GM19395 (cell line): ENCODE measurements around the gene CPNE7.

Experiments used
- ATAC-seq: cut with Tn5 transposase; IDR thresholded peaks from one replicate; pipeline ENCODE4 v1.9.1; 2021; ENCODE audit warnings: mild to moderate bottlenecking, moderate library complexity; ENCODE audit not compliant: unreplicated experiment

Gene CPNE7

DNA sequence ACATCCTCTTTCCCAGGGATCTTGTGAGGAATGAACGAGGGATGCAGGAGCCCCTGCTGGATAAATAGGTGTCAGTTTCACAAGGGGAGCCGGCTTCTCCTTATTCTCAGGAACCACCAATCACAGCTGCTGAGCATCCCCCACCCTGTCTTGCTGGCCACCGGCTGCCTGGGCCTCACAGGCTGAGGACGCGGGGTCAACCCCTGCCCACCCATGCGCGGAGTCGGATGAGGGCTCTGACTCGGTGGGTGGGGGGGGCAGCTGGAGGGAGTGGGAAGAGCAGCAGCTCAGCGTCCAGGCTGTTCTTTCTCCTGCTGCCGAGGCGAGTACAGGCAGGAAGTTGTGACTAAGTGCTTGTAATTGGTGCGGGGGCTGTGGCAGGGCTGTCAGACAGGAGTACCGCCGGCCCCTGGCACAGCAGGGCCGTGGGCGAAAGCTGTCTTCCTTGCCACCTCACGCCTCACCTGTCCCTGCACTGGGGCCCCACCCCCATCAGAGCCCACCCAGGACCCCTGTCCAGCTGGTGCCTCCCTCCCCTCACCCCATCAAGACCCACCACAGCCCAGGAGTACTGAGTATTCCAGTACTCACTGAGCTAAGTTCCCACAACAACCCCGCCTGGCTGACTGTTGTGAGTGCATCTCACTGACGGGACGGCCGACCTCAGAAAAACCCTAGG, 26.9 kb downstream of the CPNE7 start:
- ATAC-seq: no peak

DNA sequence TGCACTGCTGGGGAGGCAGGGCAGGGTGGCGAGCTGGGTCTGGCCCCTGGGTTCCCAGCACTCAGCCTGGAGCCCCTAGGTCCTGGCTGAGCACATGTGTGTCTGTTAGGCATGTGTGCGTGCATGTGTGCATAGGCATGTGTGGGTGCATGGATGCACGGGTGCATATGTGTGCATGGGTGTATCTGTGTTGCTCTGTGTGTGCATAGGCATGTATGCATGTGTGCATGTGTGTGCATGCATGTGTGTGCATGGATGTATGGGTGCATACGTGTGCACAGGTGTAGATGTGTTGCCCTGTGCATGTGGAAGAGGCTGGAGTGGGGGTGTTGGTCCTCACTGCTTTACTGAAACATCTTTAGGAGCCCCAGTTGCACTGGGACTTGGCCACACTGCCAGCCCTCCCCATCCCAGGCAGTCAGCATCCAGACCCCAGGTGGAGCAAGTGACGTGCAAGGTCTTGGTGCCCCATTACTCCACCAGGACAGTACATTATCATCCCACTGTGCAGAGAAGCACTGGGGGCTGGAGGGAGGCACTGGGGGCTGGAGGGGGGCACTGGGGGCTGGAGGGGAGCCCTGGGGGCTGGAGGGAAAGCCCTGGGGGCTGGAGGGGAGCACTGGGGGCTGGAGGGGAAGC, 27.5 kb downstream of the CPNE7 start:
- no peak for ATAC-seq

DNA sequence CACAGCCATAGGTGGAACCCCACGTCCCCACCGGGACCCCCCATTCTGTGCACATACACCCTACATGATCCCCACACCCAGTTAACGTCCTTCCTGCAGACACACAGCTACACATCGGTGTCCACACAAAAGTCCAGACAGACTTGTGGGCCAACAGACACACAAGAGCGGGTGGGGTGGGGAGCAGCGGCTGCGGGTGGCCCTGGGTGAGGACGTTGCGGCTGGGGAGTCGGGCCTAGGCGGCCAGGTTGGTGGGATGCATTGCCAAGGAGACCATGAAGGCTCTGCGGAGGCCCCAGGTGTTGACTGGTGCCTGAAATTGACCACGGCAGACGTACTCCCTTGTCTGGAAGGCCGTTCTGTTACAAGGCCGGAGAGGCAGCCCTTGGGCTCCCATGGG, 29.2 kb downstream of the CPNE7 start:
- ATAC-seq: no peak

DNA sequence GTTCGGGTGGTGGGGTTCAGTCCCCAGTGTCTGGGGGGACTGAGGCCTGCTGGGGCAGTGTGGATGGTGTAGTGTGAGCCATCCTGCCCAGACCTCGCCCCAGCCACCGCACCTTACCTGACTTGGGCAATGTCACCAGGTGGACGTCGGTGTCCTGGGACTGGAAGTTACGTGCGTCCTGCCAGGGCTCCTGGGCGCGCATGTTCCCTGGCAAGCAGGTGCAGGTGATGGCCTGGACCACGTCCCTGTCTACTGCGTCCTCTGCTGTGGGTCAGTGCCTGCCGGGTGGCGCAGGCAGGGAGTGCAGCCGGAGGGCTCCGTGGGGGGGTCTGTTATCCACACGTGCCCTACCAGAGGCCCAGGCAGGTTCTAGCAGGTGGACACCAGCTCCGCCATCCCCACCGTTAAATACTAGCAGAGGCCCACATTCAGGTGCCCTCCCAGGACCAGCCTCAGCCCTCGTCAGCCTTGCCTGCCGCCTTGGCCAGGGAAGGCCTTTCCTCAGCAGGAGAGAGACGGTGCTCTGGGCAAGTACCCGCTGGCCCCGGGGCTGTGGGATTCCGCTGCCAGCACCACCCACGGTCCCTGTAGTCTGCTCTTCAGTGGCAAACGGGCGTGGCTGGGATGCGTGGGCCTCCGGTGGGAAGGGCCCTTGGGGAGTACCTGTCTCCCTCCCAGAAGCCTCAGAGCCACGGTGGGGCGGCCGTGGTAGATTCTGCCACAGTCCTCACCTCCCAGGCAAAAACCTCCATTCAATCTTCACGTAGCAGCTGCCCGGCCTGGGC, 29.8 kb downstream of the CPNE7 start:
- ATAC-seq: no peak

DNA sequence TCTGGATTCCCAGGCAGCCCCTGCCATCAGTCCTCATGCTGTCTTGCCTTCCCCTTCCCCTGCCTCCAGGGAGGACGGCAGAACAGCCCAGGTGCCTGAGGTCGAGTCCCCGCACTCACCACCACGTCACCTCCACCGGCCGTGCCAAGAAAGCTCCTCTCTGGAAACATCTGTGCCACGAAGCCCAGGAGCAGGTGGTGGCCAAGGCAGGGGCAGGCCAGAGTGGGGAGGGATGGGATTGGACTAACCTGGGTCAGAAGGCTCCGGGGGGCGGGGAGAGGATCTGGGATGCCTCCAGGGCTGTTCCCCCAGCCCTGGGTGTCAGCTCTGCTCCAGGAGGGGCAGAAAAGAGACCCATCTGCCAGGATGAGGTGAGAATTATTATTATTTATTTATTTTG, 30.4 kb downstream of the CPNE7 start:
- no peak for ATAC-seq

DNA sequence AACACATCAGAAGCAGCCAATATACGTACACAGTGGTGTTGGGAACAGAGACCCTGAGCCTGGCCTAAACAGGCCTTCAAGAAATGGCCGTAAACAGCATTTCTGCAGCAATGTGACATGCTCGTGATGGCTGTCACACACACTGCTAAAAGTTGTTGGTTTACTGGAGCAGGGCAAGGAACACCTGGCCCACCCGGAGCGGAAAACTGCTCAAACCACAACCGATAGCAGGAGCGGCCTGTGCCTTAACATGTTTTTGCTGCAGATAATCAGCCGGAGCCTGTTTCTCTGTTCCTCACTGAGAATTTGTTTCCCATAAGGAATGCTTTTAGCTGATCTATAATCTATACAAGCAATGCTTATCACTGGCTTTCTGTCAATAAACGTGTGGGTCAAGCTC, 31.9 kb downstream of the CPNE7 start:
- ATAC-seq: no peak

DNA sequence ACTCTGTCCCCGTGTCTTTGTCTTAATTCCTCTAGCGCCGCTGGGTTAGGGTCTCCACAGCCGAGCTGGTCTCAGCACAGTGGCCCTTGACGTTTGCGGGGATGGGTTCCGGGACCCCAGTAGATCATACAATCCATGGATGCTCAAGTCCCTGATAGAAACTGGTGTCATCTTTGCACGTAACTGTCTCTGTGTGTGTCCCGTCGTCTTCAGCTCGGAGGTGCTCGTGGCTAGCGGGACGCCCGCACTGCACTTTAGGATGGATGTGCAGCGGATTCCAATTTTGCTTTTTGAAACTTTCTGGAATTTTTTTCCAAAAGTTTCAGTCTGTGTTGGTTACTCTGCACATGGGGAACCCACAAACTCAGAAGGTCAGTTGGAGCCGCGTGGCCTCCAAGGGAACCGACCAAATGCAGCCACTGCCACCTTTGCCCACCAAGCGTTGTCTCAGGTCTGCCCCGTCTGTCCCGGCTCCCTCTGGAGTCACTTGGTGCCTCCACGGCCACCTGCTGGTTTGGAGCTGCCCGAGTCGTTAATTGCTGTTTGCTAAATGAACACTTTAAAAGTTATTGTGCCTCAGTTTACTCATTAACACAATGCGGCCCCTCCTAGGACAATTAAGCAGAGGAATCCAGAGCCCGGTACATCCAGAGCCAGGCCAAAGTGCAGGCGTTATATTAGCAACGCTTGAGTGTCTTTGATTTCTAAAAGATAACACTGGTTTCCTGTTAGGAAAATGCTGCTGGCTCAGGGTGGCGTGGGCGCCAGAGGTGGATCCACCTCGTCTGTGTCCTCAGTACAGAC, 32.6 kb downstream of the CPNE7 start:
- no peak for ATAC-seq

DNA sequence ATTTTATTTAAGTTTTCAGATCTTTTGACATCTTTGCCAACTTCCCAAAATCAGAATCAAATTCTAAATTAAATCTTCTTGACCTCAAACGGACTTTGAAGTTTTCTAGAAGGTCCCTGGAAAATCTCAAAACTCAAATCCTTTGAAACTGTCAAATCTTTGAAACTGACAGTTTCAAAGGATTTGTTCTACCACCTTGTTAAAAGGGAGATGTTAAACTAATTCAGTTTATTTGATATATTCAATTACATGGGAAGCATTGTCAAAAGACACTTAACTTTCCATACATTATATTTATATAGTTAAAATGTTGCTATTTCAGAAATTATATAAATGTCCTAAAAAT, 34.5 kb downstream of the CPNE7 start:
- no peak for ATAC-seq

DNA sequence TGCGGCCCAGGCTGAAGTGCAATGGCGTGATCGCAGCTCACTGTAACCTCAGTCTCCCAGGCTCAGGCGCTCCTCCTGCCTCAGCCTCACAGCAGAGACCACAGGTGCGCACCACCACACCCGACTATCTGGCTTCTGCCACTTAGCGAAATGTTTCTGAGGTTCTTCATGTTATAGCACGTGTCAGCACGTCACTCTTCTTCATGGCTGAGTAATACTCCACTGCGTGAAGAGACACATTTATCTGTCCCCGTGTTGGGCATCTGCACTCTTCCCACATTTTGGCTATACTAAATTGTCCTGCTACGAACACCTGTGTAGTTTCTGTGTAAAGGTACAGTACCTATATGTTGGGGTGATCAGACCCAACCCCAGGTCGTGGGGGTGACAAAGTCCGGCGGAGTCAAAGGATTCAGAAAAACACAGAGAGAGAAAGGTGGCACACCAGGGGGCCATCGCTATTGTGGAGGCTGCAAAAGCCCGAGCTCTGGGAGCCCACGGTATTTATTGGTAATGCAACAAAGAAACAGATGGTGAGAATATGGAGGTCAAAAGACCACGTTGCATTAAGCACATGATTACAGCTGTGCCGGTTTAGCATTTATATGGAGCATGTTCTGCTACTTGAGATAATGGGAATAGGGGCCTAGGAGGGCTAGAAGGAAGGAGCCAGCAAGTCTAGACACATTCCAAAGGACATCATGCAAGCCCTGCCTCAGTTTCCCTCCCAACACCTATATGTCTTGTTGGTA, 37.0 kb downstream of the CPNE7 start:
- ATAC-seq: no peak

DNA sequence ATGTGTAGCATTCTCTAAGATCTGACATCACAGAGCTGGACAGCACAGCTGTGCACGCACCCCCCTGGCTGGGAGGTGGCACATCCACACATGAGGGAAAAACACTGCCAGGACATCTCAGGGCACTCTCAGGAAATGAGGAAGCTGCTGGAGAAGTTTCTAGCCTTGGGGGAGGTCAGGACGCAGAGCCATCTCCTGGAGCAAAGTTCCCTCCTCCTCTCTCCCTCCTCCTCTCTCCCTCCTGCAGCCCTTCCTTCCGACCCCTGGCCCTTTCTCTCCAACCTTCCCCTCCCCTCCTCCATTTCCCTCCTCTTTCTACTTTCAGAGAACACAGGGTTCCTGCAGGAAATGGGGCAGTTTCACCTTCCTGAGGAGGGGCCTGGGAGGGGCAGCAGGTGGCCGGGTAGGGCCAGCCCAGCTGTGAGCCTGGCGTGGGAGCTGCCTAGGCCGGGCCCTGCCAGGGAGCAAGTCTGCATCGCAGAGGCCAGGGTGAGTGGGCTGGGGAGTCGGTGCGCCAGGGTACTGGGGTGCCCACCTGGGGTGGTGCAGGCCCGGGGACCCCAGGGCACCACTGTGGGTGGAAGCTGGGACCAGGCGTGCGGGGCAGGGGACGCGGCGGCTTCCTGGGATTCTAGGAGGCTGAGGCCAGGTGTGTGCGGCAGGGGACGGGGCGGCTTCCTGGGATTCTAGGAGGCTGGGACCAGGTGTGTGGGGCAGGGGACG, 37.8 kb downstream of the CPNE7 start, which contains the start of gene DPEP1:
TSS of gene DPEP1 (plus strand) at position 412 of the 723 bp plus-strand sequence. CDS start 16,769 bp downstream, outside the sequence.
- ATAC-seq: no peak

DNA sequence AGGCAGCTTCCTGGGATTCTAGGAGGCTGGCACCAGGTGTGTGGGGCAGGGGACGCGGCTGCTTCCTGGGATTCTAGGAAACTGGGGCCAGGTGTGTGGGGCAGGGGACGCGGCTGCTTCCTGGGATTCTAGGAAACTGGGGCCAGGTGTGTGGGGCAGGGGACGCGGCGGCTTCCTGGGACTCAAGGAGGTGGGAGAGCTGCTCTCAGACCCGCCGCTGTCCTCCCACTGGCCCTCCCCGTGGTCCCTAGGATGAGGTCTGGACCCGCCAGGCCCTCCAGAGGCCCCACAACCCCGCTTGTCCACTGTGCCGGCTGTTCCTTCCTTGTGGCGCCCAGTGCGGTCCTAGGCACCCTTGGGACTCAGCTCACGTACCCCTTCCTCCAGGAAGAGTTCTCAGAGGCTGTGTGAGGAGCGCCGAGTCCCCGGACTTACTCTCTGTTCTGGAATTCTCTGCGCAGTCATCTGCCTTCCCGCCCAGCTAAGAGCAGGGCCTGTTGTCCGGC, 38.4 kb downstream of the CPNE7 start:
- ATAC-seq: no peak

DNA sequence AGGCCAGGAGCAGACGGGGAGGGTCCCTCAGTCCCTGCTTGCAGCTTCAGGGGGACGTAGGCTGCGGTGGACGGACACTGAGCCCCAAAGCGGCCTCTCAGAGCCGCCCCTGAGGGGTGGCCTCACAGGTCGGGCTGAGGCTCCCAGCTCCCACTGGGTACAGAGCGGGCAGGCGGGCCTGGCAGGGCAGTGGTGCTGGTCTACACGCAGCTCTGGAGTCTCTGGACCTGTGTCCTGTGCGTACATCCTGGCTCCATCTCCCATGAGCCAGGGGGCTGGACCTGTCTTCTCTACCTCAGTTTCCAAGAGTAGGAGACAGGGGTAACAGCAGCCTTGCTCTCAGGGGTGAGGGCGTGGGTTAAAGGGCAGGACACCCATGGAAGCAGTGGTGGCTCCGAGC, 39.6 kb downstream of the CPNE7 start:
- no peak for ATAC-seq

DNA sequence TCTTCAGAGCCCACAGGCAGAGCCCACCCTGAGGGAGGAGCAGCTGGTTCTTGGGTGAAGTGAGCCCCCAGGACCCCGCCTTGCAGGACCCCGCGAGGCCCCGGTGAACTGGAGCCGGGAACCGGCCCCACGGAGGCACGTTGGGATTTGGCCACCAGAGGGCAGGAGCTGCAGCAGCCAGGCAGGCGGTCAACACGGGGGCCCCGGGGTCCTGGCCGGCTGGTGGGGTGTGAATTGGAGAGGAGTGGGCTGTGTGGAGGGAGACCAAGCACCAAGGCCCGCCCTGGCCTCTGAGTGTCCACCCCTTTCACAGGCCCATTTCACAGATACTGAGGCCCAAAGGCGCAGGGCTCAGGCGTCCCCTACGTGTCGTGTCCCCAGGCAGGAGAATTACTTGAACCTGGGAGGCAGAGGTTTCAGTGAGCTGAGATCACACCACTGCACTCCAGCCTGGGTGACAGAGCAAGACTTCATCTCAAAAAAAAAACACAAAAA, 40.1 kb downstream of the CPNE7 start:
- ATAC-seq: no peak

DNA sequence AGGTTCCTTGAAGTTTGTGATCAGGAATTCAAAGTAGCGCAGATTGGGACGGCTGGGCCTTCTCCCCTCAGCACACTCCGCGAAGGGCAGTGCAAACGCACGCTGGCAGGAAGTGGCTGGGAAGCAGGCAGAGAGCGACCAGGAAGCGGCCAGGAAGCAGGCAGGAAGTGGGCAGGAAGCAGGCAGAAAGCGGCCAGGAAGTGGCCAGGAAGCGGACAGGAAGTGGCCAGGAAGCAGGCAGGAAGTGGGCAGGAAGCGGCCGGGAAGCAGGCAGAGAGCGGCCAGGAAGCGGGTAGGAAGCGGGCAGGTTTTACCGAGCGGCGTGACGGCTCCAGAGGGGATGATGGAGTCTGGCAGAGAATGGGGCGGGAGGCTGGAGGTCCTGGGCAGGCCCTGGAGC, 41.1 kb downstream of the CPNE7 start:
- no peak for ATAC-seq

DNA sequence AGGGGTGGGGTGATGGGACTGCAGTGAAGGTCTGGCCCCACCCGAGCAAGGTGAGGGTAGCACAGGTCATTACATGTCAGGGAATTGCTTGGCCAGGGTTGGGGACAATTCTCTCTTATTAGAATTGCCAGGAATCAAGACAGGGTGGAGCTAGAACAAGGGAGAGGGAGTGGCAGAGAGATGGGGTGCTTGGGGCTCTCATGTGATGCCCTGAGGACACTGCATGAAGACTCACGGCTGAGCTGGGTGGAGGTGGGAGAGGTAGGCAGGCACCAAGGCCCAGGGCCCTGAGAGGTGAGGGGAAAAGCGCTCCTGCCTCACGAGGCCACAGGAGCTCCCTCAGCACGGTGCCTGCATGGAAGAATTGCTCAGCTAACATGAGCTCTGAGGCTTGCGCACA, 41.5 kb downstream of the CPNE7 start:
- ATAC-seq: no peak

DNA sequence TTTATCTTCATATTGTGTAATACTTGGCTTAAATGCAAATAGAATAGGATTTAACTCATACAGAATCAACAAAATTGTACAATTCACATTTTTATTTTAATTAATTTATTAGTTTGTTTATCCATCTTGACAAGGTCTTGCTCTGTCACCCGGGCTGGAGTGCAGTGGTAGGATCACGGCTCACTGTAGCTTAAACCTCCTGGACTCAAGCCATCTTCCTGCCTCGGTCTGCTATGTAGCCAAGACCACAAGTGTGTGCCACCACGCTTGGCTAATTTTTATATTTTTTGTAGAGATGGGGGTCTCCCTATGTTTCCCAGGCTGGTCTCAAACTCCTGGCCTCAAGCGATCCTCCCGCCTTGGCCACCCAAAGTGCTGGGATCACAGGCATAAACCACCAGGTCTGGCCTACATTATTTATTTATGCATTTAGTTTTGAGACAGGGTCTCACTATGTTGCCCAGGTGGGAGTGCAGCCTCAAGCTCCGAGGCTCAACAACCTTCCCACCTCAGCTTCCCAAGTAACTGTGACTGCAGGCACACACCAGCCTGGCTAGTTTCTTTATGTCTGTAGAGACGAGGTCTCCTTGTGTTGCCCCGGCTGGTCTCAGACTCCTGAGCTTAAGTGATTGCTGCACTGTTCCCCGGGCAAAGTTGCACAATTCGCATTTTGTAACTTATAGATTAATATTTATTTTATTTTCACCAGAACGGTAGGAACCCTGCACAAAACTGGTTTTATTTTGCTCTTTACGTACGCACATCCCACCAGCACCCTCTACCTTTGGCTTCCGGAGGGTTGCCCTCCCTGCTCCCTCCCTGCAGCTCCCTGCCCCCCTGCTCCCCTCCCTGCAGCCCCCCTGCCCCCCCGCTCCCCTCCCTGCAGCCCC, 42.8 kb downstream of the CPNE7 start:
- ATAC-seq: no peak

DNA sequence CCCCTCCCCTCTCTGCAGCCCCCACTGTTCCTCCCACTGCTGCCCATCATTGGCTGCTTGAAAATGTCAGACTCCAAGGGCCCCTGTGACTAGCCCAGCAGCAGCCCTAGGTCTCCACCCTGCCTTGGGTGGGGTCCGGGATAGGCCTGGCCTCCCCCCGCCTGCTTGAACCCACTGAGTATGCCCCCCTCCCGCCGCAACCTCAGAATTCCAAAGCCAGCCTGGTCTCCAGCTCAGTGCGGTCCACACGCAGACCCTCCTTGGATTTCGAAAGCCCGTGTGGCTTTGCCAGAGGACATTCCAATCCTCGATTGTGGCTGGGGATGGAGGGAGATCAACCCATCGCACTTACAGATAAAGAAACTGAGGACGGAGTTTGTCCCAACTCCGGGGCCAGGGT, 44.3 kb downstream of the CPNE7 start:
- no peak for ATAC-seq

DNA sequence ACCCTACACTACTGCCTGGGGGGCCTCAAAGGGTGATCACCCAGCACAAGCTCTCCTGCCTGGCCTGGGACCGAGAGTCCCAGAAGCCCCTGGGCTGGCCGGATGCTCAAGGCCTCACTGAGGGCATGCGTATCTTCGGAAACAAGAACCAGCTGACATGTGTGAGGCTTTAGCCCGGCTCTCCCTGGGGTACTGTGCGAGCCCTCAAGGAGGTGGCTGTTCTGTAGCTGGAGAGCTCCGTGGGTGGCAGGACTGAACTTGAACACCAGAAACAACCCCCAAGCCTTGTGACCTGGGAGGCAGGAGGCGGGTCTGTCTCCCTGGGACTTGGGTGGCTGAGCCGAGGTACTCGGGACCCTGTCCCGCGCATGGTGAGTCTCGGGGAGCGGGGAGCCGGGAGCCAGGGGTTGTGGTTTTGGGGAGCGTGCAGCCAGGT, 44.9 kb downstream of the CPNE7 start:
- no peak for ATAC-seq
